ENCODE results near the gene HTR4.
"Not testable (repeated sequence)": the region's sequence is repeated elsewhere in the genome, so short reads cannot be mapped to it uniquely, and the experiment has no call there.

The HTR4 gene

GRCh38 chr5:148468746-148469145 is 185.6 kb downstream of the HTR4 start:
- DNase-seq: not testable (repeated sequence)

DNA sequence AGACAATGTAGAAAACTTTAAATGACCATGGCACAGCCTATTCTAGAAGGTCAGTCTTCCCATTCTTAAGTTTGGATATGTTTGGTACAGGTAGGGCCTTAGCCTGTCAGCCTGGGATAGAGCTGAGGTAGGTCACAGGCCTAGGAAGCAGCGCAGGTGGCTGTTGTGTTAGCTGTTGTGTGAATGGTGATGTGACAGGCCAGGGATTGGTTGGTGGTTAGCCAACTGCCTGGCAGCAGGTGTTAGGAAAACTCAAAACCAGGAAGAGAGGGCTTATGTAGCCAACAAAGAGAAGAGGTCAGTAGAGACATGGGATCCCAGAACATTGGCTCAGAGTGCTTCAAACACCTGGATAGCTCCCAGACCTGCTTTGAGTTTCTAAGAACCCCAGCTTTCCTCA is 186.4 kb downstream of the HTR4 start:
- DNase-seq: no peak

- DNase-seq: no peak
These were observed 188.1 kb downstream of the HTR4 start for GRCh38 chr5:148466236-148466580.

GRCh38 chr5:148465381-148466235 is 188.7 kb downstream of the HTR4 start:
- DNase-seq: no peak

GRCh38 chr5:148459669-148460068 is 194.7 kb downstream of the HTR4 start:
- DNase-seq: no peak

- DNase-seq: no peak
These were observed 196.1 kb downstream of the HTR4 start for GRCh38 chr5:148458036-148458888.

DNA sequence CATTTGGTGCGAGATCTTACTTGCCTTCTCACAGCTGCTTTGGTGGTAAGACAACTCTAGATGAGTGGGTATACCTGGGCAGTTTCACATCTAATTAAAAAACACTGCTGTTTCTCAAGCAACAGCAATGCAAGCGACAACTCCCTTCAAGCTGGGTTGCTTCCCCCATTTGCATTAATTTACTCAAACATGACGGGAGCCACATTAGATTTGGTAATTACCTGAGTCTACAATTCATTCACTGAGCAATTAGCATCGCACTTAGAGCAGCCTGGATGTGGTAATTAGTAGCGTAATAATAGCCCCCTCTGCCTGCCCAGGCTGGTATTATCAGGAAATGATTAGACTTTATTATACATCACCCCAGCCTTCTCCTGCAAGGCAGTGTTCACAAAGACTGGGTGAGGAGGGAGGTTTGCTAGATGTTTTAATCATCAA is 197.1 kb downstream of the HTR4 start:
- peak; percentile 8 for DNase-seq

- DNase-seq: no peak
These were observed 199.1 kb downstream of the HTR4 start for GRCh38 chr5:148455185-148455584.

DNA sequence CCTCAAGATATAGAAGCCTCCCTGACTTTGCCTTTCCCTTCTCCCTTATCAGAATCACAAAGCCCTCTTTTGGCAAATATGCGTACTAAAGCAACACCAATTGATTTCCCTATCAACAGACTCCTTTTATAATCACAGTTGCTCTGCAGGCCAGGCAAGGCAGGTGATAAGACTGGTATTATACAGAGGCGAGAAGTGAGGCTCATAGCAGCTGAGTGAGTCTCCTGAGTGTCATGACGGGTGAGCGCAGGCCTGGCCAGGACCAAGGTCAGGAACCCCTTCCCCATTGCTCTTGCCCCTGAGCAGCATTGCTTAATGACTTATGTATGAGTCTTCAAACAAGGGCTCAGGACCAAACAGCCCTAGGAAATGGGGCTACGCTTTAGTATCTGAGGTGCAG is 199.8 kb downstream of the HTR4 start:
- no peak for DNase-seq

DNA sequence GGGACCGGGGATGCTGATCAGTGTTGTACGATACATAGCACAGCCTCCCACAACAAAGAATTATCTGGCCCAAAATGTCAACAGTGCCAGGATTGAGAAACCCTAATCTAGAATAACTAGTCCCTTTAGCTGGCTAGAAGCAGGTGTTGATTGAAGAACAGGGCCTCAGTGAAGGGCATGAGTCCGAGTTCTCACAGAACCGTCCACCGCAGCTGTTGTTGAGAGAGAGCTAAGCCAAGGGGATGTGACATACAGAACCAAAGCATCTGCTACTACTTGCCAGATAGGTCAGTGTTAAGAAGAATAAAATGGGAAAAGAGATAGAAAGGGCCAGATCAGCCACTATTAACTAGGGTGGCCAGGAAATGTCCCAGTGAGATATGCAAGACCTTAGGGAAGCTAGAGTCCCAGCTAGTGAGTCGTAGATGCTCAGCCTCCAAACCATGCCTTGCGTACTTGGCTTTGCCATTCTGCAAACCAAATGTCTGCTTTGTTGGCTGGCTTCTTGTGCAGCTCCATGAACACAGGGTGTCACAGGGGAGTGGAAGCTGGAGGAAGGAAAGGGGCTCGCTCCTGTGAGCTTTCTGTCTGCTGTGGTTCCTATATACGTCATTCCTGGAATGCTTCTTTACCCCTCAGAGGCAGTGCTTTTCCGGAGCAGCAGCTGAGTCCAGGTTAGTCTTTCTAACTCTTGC is 201.7 kb downstream of the HTR4 start:
- no peak for DNase-seq

DNA sequence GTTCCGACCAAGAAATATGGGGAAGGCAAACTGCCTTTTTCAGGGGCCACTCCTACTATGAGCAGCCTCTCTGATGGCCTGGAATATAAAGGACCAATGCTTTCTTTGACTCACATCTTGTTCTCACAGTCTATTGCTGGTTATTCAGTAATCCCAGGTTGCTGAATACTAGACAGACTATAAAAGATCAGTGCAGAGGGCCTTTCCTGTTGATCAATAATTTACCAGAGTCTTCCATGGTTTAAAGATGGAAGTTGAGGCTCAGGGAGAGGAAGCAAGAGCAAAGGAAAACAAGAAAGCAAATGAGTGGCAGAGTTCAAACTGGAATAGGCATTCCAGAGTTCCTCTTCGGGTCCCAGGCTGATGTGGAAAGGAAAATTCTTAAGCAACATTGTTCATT is 207.7 kb downstream of the HTR4 start:
- no peak for DNase-seq

DNA sequence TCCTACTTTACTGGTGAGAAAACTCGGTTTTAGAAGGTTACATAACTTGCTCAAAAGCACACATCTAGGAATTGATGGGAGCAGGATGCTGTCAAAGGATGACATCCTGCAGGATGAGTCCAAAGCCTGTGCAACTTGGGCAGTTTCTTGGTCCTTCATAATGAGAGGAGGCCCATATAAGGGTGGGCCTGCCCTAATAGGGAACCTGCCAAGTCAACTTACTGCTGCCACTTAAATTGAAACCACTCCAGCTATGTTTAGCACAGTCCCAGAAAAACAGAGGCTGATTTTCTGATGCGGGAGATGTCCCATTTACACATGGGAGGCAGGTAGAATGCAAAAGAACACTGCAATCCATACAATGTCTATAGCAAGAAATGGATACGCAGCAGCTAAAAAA is 208.7 kb downstream of the HTR4 start:
- DNase-seq: no peak

GRCh38 chr5:148443998-148444397 is 210.3 kb downstream of the HTR4 start:
- DNase-seq: peak; percentile 40

DNA sequence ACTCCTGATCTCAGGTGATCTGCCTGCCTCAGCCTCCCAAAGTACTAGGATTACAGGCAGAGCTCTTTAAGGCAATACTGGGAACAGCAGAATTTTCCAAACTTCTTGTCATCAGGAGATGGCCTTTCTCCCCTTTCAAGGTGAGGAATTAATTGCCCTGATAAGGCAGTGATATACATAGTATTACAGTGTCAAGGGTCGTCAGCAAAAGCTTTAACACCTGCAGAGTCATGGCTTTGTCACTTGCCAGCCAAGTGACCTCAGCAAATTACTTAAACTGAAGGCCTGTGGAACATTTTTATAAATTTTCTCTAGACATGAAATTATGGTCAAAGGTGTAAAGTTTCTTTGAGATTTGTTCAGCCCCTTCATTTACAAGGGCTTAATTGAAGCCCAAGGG is 211.1 kb downstream of the HTR4 start:
- no peak for DNase-seq

DNA sequence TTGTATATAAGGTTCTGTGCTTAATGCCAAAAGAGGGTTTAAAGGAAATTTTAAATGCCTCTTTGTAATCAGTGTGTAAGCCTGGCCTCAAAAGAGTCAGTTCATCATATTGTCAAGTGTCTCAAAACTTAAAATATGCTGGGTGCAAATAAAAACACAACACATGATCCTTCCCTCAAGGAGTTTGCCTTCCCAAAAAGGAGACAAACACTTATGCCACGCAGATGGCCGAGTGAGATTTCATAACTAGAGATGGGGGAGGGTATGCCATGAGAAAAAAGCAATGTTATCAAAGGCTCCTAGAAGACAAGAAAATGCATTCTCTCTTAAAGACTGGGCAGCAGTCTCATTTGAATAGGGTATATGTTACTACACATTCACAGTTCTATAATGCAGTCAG is 215.4 kb downstream of the HTR4 start:
- DNase-seq: no peak

DNA sequence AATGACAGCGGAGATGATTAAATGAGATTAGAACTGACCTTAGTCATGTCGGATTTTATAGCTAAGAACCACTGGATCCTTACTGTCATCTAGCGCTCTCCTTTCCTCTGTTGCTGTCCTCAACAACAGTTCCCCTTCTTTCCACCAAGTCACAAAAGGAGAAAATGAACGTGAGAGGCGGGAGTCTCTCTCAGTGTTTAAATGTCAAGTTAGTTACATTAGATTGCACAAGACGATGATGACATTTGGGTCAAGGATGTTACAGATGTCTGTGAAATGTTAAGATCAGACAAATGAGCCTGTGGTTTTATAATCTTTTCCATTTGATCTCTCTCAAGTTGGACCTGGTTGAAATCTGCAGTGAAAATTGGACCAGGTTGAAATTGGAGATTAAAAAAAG is 217.1 kb downstream of the HTR4 start:
- DNase-seq: no peak

- DNase-seq: no peak
These were observed 218.3 kb downstream of the HTR4 start for GRCh38 chr5:148436029-148436428.

- no peak for DNase-seq
These were observed 220.5 kb downstream of the HTR4 start for GRCh38 chr5:148433826-148434225.

Measured in activated gamma-delta T cell treated with Interleukin-2 at 50 U/mL for 16 hours (primary cell).